H1 (cell line): ENCODE data around the gene DMBT1. TPM values are rescaled to one million over a fixed set of nuclear protein-coding genes. Genes with fewer than 3 reads are reported as not detected.

Source experiments
- CEBPB ChIP-seq: IDR thresholded peaks from 2 replicates; pipeline ENCODE4 v1.6.1; 2012; ENCODE audit warnings: low read depth, low read length
- KDM5A ChIP-seq: fragments of 200-600 bp; IDR thresholded peaks from 2 replicates; pipeline ENCODE4 v1.7.1; 2012; ENCODE audit warnings: mild to moderate bottlenecking, low read length, inconsistent platforms, mixed read lengths
- RAD21 ChIP-seq, 2 experiments: IDR thresholded peaks in 1 of 2; conservative IDR thresholded peaks in 1 of 2; 2 replicates each; pipeline ENCODE4 v1.6.1; 2011; ENCODE audit warnings: low read depth in 2 of 2, low read length in 2 of 2, improper control_type of control experiment in 1 of 2, inconsistent platforms in 1 of 2, mild to moderate bottlenecking in 1 of 2, moderate library complexity in 1 of 2
- SIRT6 ChIP-seq: IDR thresholded peaks from one replicate; pipeline ENCODE4 v1.7.1; 2012; ENCODE audit warnings: low read length, inconsistent platforms
- TEAD4 ChIP-seq: IDR thresholded peaks from 2 replicates; pipeline ENCODE4 v1.6.1; 2012; ENCODE audit warnings: low read depth, low read length, inconsistent platforms, mixed read lengths
- polyA plus RNA-seq, 7 experiments: library from polyadenylated mRNA; depleted of rRNA in 3 of 7; stranded (reverse) in 5 of 7; unstranded in 2 of 7; fragments of >200 nt in 5 of 7; fragments of 200-250 nt in 2 of 7; gene quantifications; 1 replicate in 5 of 7; 2 replicates in 1 of 7; 4 replicates in 1 of 7; pipeline versions ENCODE4 v1.2.1 to v1.2.3, GENCODE V29; 2011 to 2013; ENCODE audit warnings: missing spikeins in 2 of 7, mixed read lengths in 2 of 7
- total RNA-seq: library from RNA; stranded (reverse); fragmentation: NEBNext Ultra II Directional; extraction: Animal tissue kit (Norgen Biotek cat#: 25700); gene quantifications from 2 replicates; pipeline ENCODE4 v1.2.1, GENCODE V29; 2021

DMBT1 gene
- total and polyA plus RNA-seq, 2 of the 8 experiments (the other 6 are each of a cell fraction or from before 2014, with no cell fraction given), result 0.03 TPM; not detected in 1

GRCh38 chr10:122657729-122658128, 97.2 kb downstream of the DMBT1 start (continued):
- TF ChIP-seq RAD21 (IDR thresholded peaks at IDR 0.05 in 1 of 2, conservative IDR thresholded peaks at IDR 0.05 in 1 of 2; ENCODE audit: low read depth in 2 of 2, low read length in 2 of 2) (no peak), KDM5A (no peak), TEAD4 (no peak), SIRT6 (no peak), CEBPB (no peak)
